Stimulated activated naive CD8-positive, alpha-beta T cell treated with anti-CD3 and anti-CD28 coated beads, Interleukin-15, Interleukin-2, amounts not matched to agents 100 ng/mL and 50 ng/mL, for 24 hours (primary cell): ENCODE measurements around the gene INO80.
"Not testable (repeated sequence)": the region's sequence is repeated elsewhere in the genome, so short reads cannot be mapped to it uniquely, and the experiment has no call there.

Experiments
- H3K27ac Mint-ChIP-seq: one replicate; pipeline ENCODE4 v1.8.0; 2021; ENCODE audit warnings: mild to moderate bottlenecking, mixed read lengths
- H3K27me3 Mint-ChIP-seq: one replicate; pipeline ENCODE4 v1.8.0; 2021; ENCODE audit warnings: mixed read lengths
- H3K36me3 Mint-ChIP-seq: one replicate; pipeline ENCODE4 v1.8.0; 2021; ENCODE audit warnings: low read depth, mixed read lengths
- H3K4me1 Mint-ChIP-seq: one replicate; pipeline ENCODE4 v1.8.0; 2021; ENCODE audit warnings: low read depth, mixed read lengths
- H3K4me3 Mint-ChIP-seq: one replicate; pipeline ENCODE4 v1.8.0; 2021; ENCODE audit warnings: mild to moderate bottlenecking, mixed read lengths
- H3K9me3 Mint-ChIP-seq: one replicate; pipeline ENCODE4 v1.8.0; 2021; ENCODE audit warnings: mixed read lengths

INO80 gene

GRCh38 chr15:40985541-40986330, 130.3 kb downstream of the INO80 start:
- no peaks in the 10 kb centered on the region for H3K9me3 Mint-ChIP-seq
- H3K4me1 Mint-ChIP-seq: peaks cover 12% of the 10 kb centered on the region
- no peak overlapping the region for H3K4me3 Mint-ChIP-seq
- H3K36me3 Mint-ChIP-seq: peaks cover 78% of the 10 kb centered on the region
- no peaks in the 10 kb centered on the region for H3K27me3 Mint-ChIP-seq
- no peak overlapping the region for H3K27ac Mint-ChIP-seq

GRCh38 chr15:40984964-40985363, 131.1 kb downstream of the INO80 start:
- Mint-ChIP-seq H3K4me1 (peaks cover 4% of the 10 kb centered on the region), H3K9me3 (no peaks in the 10 kb centered on the region), H3K36me3 (peaks cover 78% of the 10 kb centered on the region), H3K27me3 (no peaks in the 10 kb centered on the region), H3K27ac (peak overlapping the region; percentile 14), H3K4me3 (no peak overlapping the region)

GRCh38 chr15:40984406-40984805, 131.7 kb downstream of the INO80 start:
- Mint-ChIP-seq H3K36me3 (peaks cover 78% of the 10 kb centered on the region), H3K27me3 (no peaks in the 10 kb centered on the region), H3K27ac (no peak overlapping the region), H3K9me3 (no peaks in the 10 kb centered on the region), H3K4me3 (no peak overlapping the region), H3K4me1 (no peaks in the 10 kb centered on the region)

- Mint-ChIP-seq H3K27ac (no peak overlapping the region), H3K27me3 (no peaks in the 10 kb centered on the region), H3K4me3 (no peak overlapping the region), H3K9me3 (no peaks in the 10 kb centered on the region), H3K36me3 (peaks cover 84% of the 10 kb centered on the region), H3K4me1 (no peaks in the 10 kb centered on the region)
Measured at GRCh38 chr15:40982855-40983254, 133.2 kb downstream of the INO80 start.

- Mint-ChIP-seq H3K27me3 (no peaks in the 10 kb centered on the region), H3K4me3 (no peak overlapping the region), H3K4me1 (no peaks in the 10 kb centered on the region), H3K36me3 (peaks cover 79% of the 10 kb centered on the region), H3K27ac (peak overlapping the region; percentile 16), H3K9me3 (no peaks in the 10 kb centered on the region)
Measured at GRCh38 chr15:40981186-40981585, 134.9 kb downstream of the INO80 start.

GRCh38 chr15:40978562-40978961, 137.5 kb downstream of the INO80 start:
- Mint-ChIP-seq H3K36me3 (peaks cover 60% of the 10 kb centered on the region), H3K27me3 (no peaks in the 10 kb centered on the region), H3K4me3 (no peak overlapping the region), H3K9me3 (no peaks in the 10 kb centered on the region), H3K27ac (no peak overlapping the region), H3K4me1 (no peaks in the 10 kb centered on the region)

- no peak overlapping the region for H3K4me3 Mint-ChIP-seq
- no peaks in the 10 kb centered on the region for H3K4me1 Mint-ChIP-seq
- H3K27ac Mint-ChIP-seq: no peak overlapping the region
- no peaks in the 10 kb centered on the region for H3K9me3 Mint-ChIP-seq
- H3K36me3 Mint-ChIP-seq: peaks cover 56% of the 10 kb centered on the region
- H3K27me3 Mint-ChIP-seq: no peaks in the 10 kb centered on the region
Measured at GRCh38 chr15:40978141-40978540, 137.9 kb downstream of the INO80 start.

DNA sequence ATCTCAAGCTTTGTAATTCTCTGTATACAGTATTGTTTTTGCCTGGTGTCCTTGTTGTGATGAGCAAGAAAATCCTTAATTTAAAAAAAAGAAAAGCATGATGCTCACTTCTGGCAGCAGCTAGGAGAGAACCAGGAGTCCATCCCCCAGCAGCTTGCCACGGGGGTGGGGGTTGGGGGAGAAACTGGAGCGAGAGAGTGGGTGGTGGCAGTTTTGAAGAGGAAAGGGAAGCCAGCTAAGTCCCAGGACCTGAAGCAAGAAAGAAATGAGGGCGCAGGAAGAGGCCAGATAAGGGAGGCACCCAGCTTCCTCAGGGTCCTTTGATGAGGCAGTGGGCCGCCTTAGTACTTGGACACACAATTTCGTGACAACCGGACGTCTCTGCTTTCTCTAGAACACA, 139.3 kb downstream of the INO80 start:
- H3K27me3 Mint-ChIP-seq: no peaks in the 10 kb centered on the region
- H3K4me3 Mint-ChIP-seq: no peak overlapping the region
- H3K9me3 Mint-ChIP-seq: no peaks in the 10 kb centered on the region
- no peak overlapping the region for H3K27ac Mint-ChIP-seq
- peaks cover 44% of the 10 kb centered on the region for H3K36me3 Mint-ChIP-seq
- H3K4me1 Mint-ChIP-seq: no peaks in the 10 kb centered on the region

GRCh38 chr15:40974879-40975278, 141.2 kb downstream of the INO80 start:
- H3K27ac Mint-ChIP-seq: no peak overlapping the region
- H3K27me3 Mint-ChIP-seq: no peaks in the 10 kb centered on the region
- H3K4me3 Mint-ChIP-seq: no peak overlapping the region
- H3K9me3 Mint-ChIP-seq: no peaks in the 10 kb centered on the region
- peaks cover 27% of the 10 kb centered on the region for H3K36me3 Mint-ChIP-seq
- no peaks in the 10 kb centered on the region for H3K4me1 Mint-ChIP-seq

DNA sequence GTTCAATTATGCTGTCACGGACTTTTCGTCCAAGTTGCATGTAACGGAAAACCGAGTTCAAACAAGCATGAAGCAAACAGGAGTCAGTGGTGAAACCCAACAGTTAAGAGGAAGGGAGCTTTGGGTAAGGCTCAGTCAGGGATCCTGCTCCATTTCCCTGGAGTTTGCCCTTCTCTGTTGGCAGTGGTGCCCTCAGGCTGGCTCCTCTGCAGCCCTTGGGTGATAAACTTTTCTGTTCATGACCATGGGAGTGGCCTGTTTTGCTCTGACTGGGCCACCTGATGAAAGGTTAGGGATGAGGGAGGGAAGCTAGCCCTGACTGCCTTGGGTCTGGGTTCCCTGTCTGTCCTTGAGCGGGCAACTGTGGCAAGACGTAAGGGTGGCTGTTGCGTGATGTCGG, 146.7 kb downstream of the INO80 start:
- no peaks in the 10 kb centered on the region for H3K27me3 Mint-ChIP-seq
- no peak overlapping the region for H3K27ac Mint-ChIP-seq
- no peaks in the 10 kb centered on the region for H3K36me3 Mint-ChIP-seq
- H3K4me3 Mint-ChIP-seq: no peak overlapping the region
- H3K9me3 Mint-ChIP-seq: no peaks in the 10 kb centered on the region
- no peaks in the 10 kb centered on the region for H3K4me1 Mint-ChIP-seq

DNA sequence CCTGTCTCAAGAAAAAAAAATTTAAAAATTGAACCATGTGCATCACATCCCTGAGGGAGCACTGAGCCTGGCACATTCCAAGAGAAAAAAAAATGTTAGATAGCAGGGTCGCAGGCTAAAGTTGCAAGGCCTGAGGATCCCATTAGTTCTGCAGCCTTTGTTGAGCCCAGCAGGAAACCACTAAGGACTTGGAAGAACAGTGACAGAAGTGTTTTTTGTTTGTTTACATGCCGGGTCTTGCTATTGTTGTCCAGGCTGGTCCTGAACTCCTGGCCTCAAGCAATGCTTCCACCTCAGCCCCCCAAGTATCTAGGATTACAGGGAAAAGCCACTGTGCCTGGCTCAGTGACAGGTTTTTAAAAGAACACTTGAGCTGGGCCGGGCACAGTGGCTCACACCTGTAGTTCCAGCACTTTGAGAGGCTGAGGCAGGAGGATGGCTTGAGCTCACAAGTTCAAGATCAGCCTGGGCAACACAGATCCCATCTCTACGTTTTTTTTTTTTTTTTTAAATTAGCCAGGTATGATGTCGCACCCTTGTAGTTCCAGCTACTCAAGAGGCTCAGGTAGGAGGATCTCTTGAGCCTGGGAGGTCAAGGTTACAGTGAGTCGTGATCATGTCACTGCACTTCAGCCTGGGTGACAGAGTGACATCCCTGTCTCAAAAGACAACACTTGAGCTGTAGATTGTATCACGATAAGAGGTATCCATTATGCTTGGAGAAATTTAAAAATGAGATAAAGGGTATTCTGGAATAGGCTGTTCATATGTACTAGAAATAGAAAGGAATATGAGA, 147.6 kb downstream of the INO80 start:
- Mint-ChIP-seq H3K4me3 (no peak overlapping the region), H3K9me3 (no peaks in the 10 kb centered on the region), H3K36me3 (no peaks in the 10 kb centered on the region), H3K27me3 (no peaks in the 10 kb centered on the region), H3K27ac (no peak overlapping the region), H3K4me1 (no peaks in the 10 kb centered on the region)

DNA sequence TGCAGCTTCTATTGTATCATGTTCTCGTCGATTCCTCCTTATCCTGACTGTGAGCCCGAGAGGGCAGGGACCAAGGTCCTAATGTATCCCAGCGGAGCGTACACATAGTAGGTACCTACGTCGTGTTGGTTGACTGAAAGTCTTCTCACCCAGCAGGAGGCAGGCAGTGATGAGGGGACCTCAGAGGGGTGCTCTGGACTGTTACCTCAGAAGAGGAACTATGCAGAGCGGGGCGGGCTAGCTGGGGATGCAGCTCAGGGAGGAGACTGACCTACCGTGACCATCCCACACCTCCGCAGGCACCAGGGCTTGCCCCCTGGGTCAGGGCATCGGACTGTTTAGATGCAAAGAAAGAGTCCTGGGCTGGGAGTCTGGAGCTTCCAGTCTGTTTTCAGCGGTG, 151.4 kb downstream of the INO80 start:
- no peaks in the 10 kb centered on the region for H3K9me3 Mint-ChIP-seq
- no peak overlapping the region for H3K4me3 Mint-ChIP-seq
- no peaks in the 10 kb centered on the region for H3K27me3 Mint-ChIP-seq
- no peaks in the 10 kb centered on the region for H3K4me1 Mint-ChIP-seq
- H3K27ac Mint-ChIP-seq: no peak overlapping the region
- H3K36me3 Mint-ChIP-seq: no peaks in the 10 kb centered on the region

GRCh38 chr15:40964006-40964405, 152.1 kb downstream of the INO80 start:
- Mint-ChIP-seq H3K9me3 (no peaks in the 10 kb centered on the region), H3K4me1 (no peaks in the 10 kb centered on the region), H3K27ac (no peak overlapping the region), H3K36me3 (no peaks in the 10 kb centered on the region), H3K27me3 (no peaks in the 10 kb centered on the region), H3K4me3 (no peak overlapping the region)

- H3K36me3 Mint-ChIP-seq: no peaks in the 10 kb centered on the region
- no peaks in the 10 kb centered on the region for H3K9me3 Mint-ChIP-seq
- H3K27ac Mint-ChIP-seq: no peak overlapping the region
- H3K4me3 Mint-ChIP-seq: no peak overlapping the region
- H3K27me3 Mint-ChIP-seq: no peaks in the 10 kb centered on the region
- H3K4me1 Mint-ChIP-seq: no peaks in the 10 kb centered on the region
Measured at GRCh38 chr15:40963201-40963600, 152.9 kb downstream of the INO80 start.

DNA sequence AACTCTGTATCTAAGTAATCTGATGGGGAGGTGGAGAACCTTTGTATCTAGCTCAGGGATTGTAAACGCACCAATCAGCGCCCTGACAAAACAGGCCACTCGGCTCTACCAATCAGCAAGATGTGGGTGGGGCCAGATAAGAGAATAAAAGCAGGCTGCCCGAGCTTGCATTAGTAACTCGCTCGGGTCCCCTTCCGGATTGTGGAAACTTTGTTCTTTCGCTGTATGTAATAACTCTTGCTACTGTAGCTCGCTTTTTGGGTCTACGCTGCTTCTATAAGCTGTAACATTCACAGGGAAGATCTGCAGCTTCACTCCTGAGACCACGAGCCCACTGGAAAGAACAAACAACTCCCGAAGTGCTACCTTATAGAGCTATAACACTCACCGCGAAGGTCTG, 153.8 kb downstream of the INO80 start:
- not testable (repeated sequence) for H3K36me3 Mint-ChIP-seq, H3K27ac Mint-ChIP-seq, H3K9me3 Mint-ChIP-seq, H3K4me3 Mint-ChIP-seq, H3K27me3 Mint-ChIP-seq, H3K4me1 Mint-ChIP-seq
